HG03457 (cell line): ENCODE measurements around the gene EFCAB8.

Source experiments
- ATAC-seq: cut with Tn5 transposase; IDR thresholded peaks from one replicate; pipeline ENCODE4 v1.9.1; 2021; ENCODE audit warnings: moderate number of reproducible peaks; ENCODE audit not compliant: unreplicated experiment

EFCAB8 gene

DNA sequence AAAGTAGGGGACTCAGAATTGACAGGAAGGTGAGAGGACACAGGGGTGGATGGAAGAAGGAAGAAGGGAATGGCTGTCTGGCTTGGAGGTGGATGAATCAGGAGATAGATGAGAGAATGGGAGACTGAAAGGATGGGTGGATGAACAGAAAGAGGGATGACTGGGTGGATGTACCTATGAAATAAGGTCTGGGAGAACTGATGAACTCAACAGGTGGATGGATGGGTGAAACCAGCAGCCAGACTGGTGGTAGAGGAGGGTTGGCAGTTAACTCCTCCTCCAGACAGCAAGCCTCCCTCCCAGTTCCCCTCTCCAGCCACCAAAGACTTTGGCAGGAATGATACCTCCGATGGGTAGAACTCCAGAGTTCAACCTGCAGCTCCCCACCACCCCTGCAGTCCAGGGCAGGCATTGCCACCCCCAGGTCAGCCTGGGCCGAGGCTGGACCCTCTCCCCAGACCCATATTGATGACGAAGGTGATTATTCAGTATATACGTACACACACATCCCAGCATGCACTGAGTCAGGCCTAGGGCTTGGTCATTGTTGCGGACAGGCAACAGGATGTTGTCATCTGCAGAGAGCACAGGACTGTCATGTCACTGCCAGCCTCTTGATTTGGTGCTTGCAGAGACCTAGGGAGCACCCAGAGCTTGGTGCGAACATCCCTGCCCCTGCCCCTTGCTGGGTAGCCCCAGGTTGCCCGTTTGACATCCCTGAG lies 143.5 kb downstream of the EFCAB8 start:
- ATAC-seq, result no peak

DNA sequence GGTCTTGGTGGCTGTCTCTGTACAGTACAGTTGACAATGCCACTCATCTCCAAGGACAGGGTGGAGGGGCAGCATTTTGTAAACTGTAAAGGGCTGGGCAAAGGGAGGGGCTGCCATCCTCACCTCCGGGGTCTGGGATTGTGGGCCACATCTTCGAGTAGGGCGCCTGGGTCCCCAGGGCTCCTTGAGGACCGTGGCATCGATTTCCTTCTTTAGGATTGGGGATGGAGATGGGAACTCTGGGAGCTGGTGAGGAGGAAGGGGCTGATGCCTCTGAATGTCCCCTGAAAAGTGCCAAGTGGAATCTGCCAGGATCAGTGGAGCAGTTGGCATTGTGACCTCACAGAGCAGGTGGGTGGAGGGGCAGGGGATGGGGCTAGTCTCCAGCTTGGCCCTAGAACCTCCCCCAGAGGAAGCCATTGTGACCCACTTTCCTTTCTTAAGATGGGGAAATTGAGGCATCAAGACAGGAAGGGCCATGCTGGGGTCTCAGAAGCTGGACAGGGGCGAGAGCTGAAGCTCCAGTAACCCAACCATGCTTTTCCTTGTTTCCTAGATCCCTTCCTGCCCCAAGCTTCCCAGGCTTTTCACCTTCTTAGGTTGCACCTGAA lies 145.5 kb downstream of the EFCAB8 start, which contains the start of gene SUN5:
TSS of gene SUN5 (minus strand) at position 293 of the 611 bp plus-strand sequence. CDS start at position 200, 93 bp downstream.
- ATAC-seq, result no peak

DNA sequence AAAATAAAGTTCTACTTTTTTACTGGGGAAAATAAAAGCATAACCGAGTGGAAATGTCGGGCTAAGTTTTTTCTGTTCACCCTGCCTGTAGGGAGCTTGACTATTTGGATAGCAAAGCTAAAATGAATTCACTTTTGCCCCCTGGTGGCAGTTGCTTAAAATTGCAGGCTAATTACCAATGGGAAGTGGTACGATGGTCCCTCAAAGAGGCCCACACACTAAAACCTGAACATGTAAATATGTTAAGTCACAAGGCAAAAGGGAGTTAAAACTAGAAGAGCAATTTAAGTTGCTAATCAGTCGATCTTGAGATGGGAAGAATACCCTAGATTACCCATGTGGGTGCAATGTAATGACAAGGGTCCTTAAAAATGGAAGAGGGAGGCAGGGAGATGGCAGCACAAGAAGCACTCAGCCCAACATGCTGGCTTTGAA lies 146.4 kb downstream of the EFCAB8 start:
- ATAC-seq, result no peak

DNA sequence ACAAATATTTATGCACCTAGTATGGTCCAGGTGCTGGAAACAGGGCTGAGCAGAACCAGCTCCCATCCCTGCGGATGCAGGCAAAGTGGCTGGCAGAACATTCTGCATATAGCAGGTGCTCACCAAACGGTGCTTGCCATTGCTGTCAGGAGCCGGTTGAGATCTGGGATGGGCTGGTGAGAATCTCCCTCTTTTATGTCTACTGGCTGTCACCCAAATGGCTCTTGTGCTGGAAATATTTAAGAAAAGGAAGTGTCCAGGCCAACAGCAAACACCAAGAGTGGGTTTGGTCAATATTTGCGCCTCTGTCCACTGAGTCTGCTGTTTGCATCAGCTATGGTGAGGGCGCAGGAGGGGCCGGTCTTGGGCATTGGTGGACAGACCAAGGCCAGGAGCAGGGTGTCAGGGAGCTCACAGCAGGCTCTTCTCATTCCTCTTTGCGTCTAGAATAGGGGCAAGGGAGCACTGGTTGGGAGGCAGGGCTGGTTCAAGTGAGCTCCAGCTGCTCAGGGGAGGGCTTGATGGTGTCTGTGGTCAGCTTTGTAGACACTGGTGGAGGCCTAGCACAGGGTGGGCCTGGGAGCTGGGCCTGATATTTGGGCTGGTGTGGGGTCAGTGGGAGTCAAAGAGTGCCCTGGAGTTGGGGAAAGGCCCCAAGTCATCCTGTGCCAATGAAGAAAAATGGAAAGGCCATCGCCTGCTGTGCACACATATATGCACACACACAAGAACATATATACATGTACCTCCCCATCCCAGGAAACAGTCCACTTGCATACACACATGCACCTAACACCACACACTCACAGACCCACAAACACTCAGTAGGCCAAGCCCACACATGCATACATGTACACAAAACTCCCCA lies 147.4 kb downstream of the EFCAB8 start:
- no peak for ATAC-seq

DNA sequence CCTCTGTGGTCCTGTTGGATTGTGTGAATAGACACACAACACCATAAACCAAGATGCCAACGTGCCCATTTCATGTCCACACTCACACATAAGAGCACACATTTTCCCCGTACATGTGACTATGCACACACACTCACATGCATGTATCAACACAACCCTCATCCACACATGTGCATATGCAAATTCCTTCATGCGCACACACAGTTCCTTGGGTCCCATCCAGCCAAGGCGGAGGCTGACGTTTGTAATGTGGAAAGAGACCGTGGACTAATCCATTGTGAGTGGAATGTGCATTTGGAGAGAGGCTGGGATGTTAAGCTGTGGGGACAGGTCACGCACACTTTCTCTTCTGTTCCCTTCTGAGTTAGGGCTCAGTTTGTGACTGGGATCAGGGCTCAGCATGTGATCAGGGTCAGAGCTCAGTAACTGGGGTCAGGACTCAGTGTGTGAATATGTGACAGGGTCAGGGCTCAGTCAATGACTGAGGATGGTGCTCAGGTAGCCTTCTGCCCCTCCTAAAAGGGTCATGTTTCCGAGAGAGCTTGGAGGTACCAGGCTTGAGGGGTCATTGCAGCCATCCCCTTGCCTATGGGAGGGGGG lies 148.2 kb downstream of the EFCAB8 start:
- no peak for ATAC-seq

DNA sequence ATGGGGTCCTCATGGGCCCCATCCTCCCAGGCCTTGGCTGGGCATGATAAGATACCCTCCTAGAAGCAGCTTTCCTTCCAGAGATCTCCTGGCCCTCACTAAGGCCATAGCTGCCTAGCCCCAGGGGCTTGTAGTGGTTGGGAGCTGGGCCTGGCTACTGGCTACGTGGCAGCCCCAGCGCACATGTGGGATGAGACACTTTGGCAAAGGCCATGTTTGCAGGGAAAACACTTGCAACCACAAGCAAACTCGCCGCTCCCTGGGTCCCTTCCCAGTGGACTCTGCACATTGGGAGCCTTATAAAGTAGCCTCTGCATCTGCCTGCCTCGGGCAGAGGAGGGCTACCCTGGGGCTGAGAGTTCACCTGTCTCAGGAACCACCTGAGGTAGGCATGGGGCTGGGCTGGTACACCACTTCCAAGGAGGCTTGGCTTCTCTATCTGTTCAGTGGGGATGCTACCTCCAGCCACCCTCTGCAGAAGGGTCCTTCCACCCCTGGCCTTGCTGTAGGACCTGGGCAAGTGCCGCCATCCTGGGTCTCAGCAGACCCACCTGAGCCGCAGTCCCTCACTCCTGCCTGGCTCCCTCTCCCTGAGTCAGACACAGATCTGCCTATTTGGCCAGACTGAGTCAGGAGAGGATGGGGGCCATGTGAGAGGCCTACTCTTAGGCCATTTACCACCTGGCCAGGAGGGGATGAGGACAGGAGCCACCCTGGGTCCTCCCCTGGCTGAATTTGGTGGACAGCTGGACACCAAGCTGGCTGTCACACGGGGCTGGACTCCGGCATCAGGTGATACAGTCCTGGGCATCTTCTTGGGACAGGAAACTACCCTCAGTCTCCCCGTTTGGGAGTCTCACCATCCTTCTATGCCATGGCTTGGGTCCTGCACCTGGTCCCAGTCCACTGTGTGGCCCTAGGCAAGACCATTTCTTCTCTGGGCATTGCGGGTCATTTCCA lies 148.9 kb downstream of the EFCAB8 start, which contains the start of gene BPIFB2:
TSS of gene BPIFB2 (plus strand) at position 329 of the 960 bp plus-strand sequence. CDS start 871 bp downstream, outside the sequence.
- ATAC-seq, result no peak

DNA sequence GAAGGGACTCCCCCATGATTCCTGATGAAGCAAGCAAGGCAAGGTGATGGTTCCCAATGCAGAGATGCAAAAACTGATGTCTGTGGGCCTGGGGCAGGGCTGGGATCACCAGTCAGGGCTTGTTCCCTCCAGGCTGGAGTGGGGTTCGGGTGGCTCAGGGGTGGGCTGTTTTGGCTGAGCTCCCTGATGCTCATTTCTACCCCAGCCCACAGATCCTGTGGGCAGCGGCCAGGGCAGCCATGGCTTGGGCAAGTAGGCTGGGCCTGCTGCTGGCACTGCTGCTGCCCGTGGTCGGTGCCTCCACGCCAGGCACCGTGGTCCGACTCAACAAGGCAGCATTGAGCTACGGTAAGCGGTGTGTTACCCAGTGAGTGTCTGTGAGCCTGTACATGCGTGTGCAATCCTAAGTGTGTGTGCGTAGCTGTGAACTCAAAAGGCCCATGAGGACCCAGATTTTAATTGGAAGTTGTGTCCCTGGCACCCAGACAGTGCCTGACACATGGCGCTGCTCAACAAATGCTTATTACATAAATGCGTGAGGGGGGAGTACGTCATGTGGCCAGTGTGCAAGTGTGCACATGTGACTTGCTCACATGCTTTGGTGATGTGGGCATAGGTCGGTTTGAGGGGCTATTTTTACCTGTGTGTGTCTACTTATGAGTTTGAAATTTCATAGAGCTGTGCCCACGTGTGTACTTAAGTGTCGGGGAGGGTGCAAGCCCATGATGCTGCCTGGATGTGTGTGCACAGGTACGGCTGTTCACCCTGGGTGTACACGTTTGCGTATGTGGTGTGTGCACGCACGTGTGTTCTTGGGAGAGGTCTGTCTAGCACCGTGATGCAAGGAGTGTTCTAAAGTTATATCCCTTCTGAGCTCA lies 149.9 kb downstream of the EFCAB8 start:
- ATAC-seq, result no peak

DNA sequence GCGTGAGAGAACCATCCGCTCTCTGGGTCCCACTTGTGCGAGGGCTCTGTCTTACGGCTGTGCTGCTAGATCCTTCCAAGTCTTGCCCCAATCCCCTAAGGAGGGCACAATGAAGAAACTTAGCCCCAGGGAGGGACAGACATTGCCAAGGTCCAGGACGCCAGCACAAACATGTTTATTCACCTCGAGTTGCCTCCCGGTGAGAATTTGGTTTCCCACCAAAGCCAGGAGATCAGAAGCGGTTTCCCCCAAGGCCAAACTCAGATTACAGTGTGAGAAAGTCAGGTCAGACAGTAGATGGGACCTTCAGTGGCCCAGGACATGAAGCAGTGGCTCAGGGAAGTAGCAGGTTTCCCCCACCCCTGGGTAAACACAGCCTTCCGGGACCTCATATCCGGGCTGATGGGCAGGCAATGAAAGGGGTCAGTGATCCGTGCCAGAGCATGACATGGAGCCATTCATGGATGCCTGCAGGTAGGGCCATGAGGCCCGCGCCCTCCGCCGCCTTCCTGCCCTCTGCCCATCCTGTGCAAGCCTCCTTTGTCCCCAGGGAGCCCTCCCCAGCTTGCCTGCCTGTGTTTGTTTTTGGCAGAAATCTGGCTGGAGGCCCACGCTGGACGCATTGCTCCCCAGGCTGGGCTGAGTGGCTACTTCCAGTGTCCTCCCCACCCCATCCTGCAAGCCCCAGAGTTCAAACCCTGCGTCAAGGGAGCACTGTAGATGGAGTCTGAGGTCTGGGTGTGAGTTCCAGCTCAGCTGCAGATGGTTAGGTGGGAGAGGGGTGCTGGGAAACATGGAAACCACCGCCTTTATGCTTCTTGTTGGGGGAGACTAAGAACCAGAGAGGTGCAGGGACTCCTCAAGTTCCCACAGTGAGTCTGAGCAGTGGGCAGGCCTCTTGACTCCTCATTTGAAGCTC lies 150.8 kb downstream of the EFCAB8 start:
- ATAC-seq, result no peak

DNA sequence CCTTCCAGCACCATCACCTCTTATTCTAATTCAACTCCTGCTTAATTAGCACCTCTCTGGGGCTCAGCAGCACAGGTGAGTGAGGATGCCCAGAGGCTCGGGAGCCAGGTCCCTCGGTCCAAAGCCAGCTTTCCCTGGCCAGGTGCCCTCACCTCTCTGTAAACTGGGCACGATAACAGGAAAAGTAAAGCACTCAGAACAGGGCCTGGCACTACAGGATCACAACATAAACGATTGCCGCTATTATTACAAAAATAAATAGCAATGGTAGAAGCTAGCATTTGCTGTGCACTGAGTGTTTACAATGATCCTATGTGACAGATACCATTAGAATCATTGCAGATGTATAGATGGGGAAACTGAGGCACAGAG lies 151.4 kb downstream of the EFCAB8 start:
- ATAC-seq, result no peak

DNA sequence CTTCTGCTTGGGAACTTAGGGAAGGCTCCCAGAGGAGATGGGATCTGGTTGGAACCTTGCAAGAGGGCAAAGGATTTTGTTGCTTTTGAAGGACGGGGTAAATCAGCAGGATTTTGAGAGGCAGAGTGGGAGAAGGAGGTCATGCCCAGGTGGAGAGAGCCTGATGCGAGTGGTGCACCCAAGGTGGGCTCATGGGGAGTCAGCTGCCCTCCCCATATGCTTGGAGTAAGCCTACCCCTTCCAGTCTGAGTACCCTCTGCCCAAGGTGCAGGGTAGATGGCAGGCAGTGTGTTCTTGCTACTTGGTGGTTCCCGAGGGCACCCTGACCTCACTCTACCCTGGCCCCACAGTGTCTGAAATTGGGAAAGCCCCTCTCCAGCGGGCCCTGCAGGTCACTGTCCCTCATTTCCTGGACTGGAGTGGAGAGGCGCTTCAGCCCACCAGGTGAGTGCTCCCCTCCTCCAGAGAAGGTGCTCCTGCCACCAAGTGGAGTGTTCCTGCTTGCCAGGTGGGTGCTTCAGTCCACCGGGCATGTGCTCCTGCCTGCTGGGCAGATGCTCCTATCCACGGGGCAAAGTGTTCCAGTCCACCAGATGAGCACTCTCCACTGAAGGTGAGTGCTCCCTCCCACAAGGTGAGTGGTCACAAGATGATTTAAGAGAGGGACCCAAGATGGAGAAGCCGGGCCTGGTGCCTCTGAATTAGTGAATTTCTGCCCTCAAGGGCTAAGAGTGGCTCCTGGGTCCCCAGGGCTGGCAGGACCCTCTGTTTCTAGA lies 152.1 kb downstream of the EFCAB8 start:
- ATAC-seq, result no peak
